Measurements from ENCODE around the gene RAB3IL1.

RAB3IL1 gene

GRCh38 chr11:61872935-61873565, 44.3 kb downstream of the RAB3IL1 start:
- H3K27ac ChIP-seq: no peak overlapping the region
- no peak for DNase-seq (ENCODE audit: low read depth, low spot score)

DNA sequence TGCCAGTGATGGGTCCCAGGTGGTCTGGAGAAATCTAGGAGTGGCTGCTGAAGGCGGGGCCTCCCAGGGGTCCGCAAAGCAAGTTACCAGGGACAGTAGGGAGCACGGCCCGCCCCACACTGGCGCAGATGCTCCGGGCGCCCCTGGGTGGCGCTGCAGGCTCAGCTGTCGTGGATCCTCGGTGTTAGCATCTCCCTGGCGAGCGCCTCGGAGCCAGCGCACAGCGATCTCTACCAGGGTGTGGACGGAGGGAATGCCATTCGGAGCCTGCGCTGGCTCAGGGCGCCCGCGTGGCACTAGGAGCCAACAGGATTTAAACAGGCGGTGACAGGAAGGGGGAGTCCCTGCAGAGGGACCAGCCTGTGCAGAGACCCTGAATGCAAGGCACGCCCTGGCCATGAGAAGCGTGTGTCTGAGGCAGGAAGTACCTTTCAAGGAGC, 46.2 kb downstream of the RAB3IL1 start:
- no peak overlapping the region for H3K27ac ChIP-seq
- DNase-seq (ENCODE audit: low read depth, low spot score): no peak

DNA sequence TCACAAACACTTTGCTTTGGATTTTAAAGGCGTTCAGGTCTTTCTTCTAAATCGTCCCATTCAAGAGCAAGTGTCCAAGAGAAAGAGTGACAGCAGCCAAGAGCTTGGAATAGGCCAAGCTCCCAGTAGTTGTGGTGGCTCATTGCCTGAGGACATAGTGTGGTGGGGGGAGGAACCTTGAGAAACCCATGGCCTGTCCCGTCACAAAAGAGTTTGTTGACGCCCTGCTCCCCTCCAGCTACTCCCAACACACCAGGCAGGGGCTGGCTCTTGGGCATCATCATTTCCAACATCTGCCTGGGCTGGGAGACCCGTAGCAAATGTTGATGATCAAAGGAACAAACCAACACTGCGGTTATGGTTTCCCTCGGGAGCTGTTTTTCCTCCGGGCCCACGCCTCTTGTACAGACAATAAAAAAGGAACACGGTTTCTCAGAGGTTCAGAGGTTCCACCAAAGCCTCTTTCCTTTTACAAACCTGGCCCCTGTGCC, 46.8 kb downstream of the RAB3IL1 start:
- no peak for DNase-seq (ENCODE audit: low read depth, low spot score)
- H3K27ac ChIP-seq: no peak overlapping the region

DNA sequence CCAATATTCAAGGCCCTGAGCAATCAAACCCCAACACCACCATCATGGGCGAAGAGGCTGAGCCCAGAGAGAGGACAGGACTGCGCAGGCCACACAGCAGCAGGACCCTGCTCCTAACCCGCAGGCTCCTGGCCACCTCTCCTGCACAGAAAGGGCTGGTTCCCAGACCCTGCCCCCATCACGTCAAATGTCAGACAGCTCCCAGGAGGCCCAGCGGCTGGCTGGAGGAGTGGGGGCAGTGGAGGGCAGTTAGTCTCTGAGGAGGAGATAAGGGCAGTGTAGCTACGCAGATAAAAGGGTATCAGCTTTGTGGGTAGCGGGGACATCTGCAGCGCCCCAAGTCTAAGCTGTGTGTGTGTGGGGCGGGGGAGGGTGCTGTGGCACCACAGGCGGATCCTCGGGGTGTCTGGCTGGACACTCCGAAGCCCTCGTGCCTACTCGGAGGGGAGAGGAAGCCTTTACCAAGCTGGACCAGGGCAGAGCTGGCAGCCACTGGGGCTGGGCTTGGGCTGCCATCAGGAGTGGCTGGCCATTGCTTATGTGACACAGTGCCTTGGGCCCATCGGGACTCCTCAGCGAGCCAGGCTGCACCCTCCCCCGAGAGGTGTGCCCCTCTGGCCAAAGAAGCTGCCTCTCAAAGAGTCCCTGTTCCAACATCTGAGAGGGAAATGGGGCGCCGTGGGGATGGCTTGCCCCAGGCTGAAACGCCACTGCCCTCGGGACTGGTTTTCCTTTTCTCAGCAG, 47.5 kb downstream of the RAB3IL1 start:
- no peak for DNase-seq (ENCODE audit: low read depth, low spot score)
- no peak overlapping the region for H3K27ac ChIP-seq

- no peak for DNase-seq (ENCODE audit: low read depth, low spot score)
- no peak overlapping the region for H3K27ac ChIP-seq
Measured at GRCh38 chr11:61869429-61869707, 48.0 kb downstream of the RAB3IL1 start.

GRCh38 chr11:61868571-61869428, 48.6 kb downstream of the RAB3IL1 start:
- no peak for DNase-seq (ENCODE audit: low read depth, low spot score)
- H3K27ac ChIP-seq: no peak overlapping the region

DNA sequence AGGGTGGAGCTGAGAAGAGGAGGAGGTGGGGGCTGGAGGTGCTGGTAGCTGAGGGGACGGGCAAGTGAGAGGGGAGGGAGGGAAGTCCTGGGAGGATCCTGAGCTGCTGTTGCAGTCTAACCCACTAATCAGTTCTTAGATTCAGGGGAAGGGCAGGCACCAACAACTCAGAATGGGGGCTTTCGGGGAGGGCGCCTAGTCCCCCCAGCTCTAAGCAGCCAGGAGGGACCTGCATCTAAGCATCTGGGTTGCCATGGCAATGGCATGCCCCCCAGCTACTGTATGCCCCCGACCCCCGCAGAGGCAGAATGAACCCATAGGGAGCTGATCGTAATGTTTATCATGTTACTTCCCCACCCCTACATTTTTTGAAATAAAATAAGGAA, 50.4 kb downstream of the RAB3IL1 start:
- DNase-seq (ENCODE audit: low read depth, low spot score): no peak
- H3K27ac ChIP-seq: no peak overlapping the region

DNA sequence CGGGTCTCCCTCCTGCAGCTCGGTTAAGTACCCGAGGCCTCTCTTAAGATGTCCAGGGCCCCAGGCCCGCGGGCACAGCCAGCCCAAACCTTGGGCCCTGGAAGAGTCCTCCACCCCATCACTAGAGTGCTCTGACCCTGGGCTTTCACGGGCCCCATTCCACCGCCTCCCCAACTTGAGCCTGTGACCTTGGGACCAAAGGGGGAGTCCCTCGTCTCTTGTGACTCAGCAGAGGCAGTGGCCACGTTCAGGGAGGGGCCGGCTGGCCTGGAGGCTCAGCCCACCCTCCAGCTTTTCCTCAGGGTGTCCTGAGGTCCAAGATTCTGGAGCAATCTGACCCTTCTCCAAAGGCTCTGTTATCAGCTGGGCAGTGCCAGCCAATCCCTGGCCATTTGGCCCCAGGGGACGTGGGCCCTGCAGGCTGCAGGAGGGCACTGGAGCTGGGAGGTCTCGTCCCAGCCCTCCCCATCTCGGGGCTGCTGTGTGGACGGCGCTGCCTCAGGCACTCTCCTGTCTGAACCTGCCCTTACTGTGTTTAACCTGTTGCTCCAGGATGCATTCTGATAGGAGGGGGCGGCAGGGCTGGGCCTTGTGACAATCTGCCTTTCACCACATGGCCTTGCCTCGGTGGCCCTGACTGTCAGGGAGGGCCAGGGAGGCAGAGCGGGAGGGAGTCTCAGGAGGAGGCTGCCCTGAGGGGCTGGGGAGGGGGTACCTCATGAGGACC, 51.0 kb downstream of the RAB3IL1 start:
- no peak overlapping the region for H3K27ac ChIP-seq
- DNase-seq (ENCODE audit: low read depth, low spot score): no peak

- no peak overlapping the region for H3K27ac ChIP-seq
- no peak for DNase-seq (ENCODE audit: low read depth, low spot score)
Measured at GRCh38 chr11:61864814-61865775, 52.3 kb downstream of the RAB3IL1 start.

DNA sequence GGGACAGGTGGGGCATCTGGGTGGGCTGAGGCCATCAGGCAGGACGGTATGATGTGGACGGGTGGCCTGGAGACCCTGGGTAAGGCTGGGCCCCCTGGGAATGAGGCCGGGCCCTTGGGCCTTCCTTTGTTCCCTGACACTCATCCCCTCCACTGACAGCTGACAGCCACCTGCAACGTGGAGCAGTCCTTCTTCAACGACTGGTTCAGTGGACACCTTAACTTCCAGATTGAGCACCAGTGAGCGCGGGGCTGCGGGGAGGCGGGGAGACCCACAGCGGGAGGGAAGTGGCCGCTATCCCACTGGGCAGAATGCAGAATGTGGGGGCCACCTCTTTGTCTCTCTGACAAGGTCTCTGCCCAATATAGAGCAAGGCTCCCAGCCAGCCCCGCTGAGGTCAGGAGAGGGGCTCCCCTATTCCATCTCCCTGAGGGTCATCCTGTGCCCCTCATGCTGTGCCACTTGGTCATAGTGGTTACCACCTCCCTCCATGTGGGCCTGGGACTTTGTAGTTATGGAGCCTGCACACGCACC, 53.8 kb downstream of the RAB3IL1 start:
- no peak overlapping the region for H3K27ac ChIP-seq

GRCh38 chr11:61862714-61863547, 54.4 kb downstream of the RAB3IL1 start:
- H3K27ac ChIP-seq: no peak overlapping the region
- no peak for DNase-seq (ENCODE audit: low read depth, low spot score)

More for the DNA sequence above, 53.8 kb downstream of the RAB3IL1 start:
- no peak for DNase-seq (ENCODE audit: low read depth, low spot score)

GRCh38 chr11:61861634-61862033, 55.7 kb downstream of the RAB3IL1 start:
- DNase-seq (ENCODE audit: low read depth, low spot score): no peak

DNA sequence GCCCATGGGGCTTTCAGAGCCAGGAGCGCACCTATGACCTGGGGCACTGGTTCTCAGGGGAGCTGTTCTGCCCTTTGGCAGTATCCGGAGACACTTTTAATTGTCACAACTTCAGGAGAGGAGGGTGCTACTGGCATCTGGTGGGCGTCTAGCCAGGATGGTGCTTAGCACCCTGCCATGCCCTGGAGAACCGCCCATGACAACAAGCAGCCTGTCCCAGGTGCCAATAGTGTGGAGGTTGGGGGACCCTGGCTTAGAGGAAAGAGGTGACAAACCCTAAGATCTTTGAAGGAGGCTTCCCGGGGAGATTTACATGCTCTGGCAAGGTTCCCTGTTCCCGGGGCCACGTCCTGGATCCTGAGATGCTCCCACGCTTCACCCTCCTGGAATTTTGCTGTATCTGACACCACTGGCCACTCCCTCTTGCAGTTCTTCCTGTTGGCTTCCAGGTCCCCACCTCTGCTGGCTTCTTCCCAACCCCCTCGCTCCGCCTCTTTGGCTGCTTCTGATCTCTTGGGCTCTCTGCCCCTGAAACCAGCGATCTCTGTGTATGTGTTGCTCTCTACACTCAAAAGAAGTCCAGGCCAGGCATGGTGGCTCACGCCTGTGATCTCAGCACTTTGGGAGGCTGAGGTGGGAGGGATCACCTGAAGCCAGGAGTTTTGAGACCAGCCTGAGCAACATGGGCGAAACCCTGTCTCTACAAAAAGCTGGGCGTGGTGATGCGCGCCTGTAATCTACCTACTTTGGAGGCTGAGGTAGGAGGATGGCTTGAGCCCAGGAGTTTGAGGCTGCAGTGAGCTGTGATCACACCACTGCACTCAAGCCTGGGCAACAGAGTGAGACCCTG, 57.1 kb downstream of the RAB3IL1 start:
- H3K27ac ChIP-seq: no peak overlapping the region
- DNase-seq (ENCODE audit: low read depth, low spot score): no peak

More at GRCh38 chr11:61861634-61862033, 55.7 kb downstream of the RAB3IL1 start:
- no peak overlapping the region for H3K27ac ChIP-seq

DNA sequence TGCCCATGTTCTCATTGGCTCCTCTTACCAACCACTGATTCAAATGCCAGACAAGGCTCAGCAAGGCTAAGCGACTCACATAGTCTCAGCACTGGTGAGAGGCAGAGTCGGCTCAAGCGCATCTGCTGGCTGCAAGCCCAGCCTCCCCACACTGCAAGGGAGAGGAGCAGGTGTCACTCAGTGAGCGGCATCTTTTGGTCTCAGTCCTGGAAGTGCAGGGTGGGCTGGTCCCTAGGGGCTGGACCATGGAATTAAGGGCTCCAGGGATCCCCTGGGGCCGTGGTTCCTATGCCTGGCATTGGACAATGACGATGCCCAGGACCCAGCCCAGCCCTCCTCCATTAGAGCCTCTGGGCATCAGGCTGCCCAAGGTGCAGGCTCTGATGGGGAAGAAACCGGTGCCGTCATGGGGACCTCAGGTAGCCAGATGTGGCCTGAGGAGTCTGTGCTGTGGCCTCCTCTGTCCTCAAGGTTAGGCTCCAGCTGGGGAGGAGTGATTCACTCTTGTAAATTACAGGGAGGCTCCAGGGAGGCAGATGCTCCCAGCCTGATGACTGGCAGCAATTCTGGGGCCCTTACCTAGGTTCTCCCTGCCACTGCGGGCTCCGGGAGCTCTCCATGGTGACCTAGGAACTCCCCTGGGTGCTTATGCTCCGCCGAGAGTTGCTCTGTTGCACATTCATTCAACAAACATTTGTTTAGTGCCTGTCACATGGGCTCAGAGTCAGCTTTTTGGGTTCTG, 61.3 kb downstream of the RAB3IL1 start:
- no peak overlapping the region for H3K27ac ChIP-seq
- DNase-seq (ENCODE audit: low read depth, low spot score): no peak

DNA sequence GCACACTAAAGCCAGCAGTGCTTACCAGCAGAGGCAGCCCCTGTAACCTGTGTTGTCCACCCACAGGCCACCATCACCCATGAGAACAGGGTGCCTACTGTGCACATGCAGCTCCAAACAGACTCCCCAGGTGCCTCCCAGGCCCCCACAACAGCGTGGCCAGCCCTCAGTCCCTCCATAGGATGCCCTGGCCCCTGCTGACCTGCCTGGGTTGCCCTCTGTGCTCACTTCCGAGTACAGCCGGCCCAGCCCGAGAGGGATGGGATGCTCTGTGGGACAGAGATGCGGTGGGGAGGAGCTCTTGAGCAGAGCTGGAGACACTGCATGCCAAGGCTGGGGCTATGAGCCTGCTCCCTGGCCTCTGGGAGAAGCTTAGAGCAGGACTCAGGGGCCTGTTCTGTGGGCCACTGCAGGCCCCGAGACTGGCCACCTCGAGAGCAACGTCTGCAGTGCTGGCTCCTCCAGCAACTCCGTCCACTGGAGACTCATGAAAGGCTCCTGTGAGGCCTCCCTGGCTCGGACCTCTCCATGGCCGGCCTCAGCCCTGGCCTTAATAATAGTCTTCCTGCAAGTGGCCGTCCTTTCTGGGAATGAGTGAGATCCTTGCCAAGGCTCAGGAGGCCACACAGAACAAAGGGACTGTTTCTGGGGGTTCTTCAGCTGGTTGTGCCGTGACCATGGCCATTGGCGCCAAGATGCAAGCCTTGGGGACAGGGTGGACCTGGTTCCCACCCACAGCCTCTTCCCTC, 62.2 kb downstream of the RAB3IL1 start:
- DNase-seq (ENCODE audit: low read depth, low spot score): no peak
- no peak overlapping the region for H3K27ac ChIP-seq

Data from epithelial cell of prostate (primary cell).